Neural cell (in vitro differentiated cells): ENCODE results near the gene RBM14. TPM values are rescaled to one million over a fixed set of nuclear protein-coding genes. Genes with fewer than 3 reads are reported as not detected.

Experiments used
- H2AFZ ChIP-seq: fragments of 200-600, 300-800 bp; sonication (generic), shearing (Covaris generic); 2 replicates; pipeline ENCODE4 v1.6.0; 2014; ENCODE audit warnings: low read depth, mild to moderate bottlenecking, antibody characterized with exemption, low read length, moderate library complexity
- H3F3A ChIP-seq: fragments of 200-600 bp; shearing (Covaris generic); 2 replicates; pipeline ENCODE4 v1.6.1; 2016; ENCODE audit warnings: mild to moderate bottlenecking, moderate library complexity, mixed read lengths, antibody characterized with exemption, low read length; ENCODE audit not compliant: insufficient read depth, poor library complexity, severe bottlenecking
- H3K27ac ChIP-seq: fragments of 200-600, 300-800 bp; sonication (generic), shearing (Covaris generic); 2 replicates; pipeline ENCODE4 v1.5.1; 2014; ENCODE audit warnings: mild to moderate bottlenecking, low read length, moderate library complexity
- H3K27me3 ChIP-seq: fragments of 300-800, 200-600 bp; sonication (generic), shearing (Covaris generic); 2 replicates; pipeline ENCODE4 v1.6.0; 2014; ENCODE audit warnings: mild to moderate bottlenecking, low read depth, low read length, moderate library complexity; ENCODE audit not compliant: insufficient read depth
- H3K36me3 ChIP-seq: fragments of 300-800, 200-600 bp; sonication (generic), shearing (Covaris generic); 2 replicates; pipeline ENCODE4 v1.5.1; 2014; ENCODE audit warnings: mild to moderate bottlenecking, antibody characterized with exemption, low read length, moderate library complexity; ENCODE audit not compliant: insufficient read depth
- H3K4me2 ChIP-seq: fragments of 300-800, 200-600 bp; sonication (generic), shearing (Covaris generic); 2 replicates; pipeline ENCODE4 v1.6.0; 2014; ENCODE audit warnings: mild to moderate bottlenecking, low read length
- H3K4me3 ChIP-seq: fragments of 300-800, 200-600 bp; sonication (generic), shearing (Covaris generic); 2 replicates; pipeline ENCODE4 v1.5.1; 2014; ENCODE audit warnings: mild to moderate bottlenecking, low read length, moderate library complexity
- H3K79me2 ChIP-seq: fragments of 200-600 bp; shearing (Covaris generic); replicated peaks from 2 replicates; pipeline ENCODE4 v1.6.0; 2014; ENCODE audit warnings: mild to moderate bottlenecking, low read length, moderate library complexity; ENCODE audit not compliant: insufficient read depth
- H3K9ac ChIP-seq: fragments of 300-800, 200-600 bp; sonication (generic), shearing (Covaris generic); 2 replicates; pipeline ENCODE4 v1.6.1; 2016; ENCODE audit warnings: mild to moderate bottlenecking, low read length, mixed read lengths
- H3K9me2 ChIP-seq: fragments of 200-600 bp; shearing (Covaris generic); 2 replicates; pipeline ENCODE4 v1.6.1; 2016; ENCODE audit warnings: mild to moderate bottlenecking, low read length, mixed read lengths; ENCODE audit not compliant: insufficient read depth
- H3K9me3 ChIP-seq: fragments of 200-600, 300-800 bp; sonication (generic), shearing (Covaris generic); 2 replicates; pipeline ENCODE4 v1.6.1; 2016; ENCODE audit warnings: mild to moderate bottlenecking, mixed run types, low read length, moderate library complexity, mixed read lengths
- H4K20me1 ChIP-seq: fragments of 200-600 bp; shearing (Covaris generic); 2 replicates; pipeline ENCODE4 v1.6.1; 2016; ENCODE audit warnings: mild to moderate bottlenecking, mixed run types; ENCODE audit not compliant: insufficient read depth
- CTCF ChIP-seq: fragments of 450-650 bp; IDR thresholded peaks from 2 replicates; pipeline ENCODE4 v1.5.1; 2014; ENCODE audit warnings: antibody characterized with exemption, mild to moderate bottlenecking, moderate library complexity; ENCODE audit not compliant: poor library complexity, severe bottlenecking
- EP300 ChIP-seq: fragments of 450-650 bp; conservative IDR thresholded peaks from 2 replicates; pipeline ENCODE4 v1.6.1; 2014; ENCODE audit warnings: antibody characterized with exemption, mild to moderate bottlenecking, moderate library complexity; ENCODE audit not compliant: poor library complexity, severe bottlenecking
- EZH2 ChIP-seq: fragments of 200-600, 300-800 bp; shearing (Covaris generic), sonication (generic); IDR thresholded peaks from 2 replicates; pipeline ENCODE4 v1.6.1; 2014; ENCODE audit warnings: antibody characterized with exemption, low read length, borderline replicate concordance, mild to moderate bottlenecking; ENCODE audit not compliant: insufficient read depth, poor library complexity, severe bottlenecking
- MXI1 ChIP-seq: fragments of 450-650 bp; conservative IDR thresholded peaks from 2 replicates; pipeline ENCODE4 v1.6.1; 2014; ENCODE audit warnings: antibody characterized with exemption, mild to moderate bottlenecking; ENCODE audit not compliant: poor library complexity, severe bottlenecking
- POLR2AphosphoS5 ChIP-seq: IDR thresholded peaks from 2 replicates; pipeline ENCODE4 v1.6.1; 2012
- RAD21 ChIP-seq: fragments of 450-650 bp; conservative IDR thresholded peaks from 2 replicates; pipeline ENCODE4 v1.6.1; 2014; ENCODE audit warnings: antibody characterized with exemption, mild to moderate bottlenecking, moderate library complexity
- REST ChIP-seq: IDR thresholded peaks from 2 replicates; pipeline ENCODE4 v1.6.1; 2012; ENCODE audit warnings: borderline replicate concordance
- SMC3 ChIP-seq: fragments of 450-650 bp; conservative IDR thresholded peaks from 2 replicates; pipeline ENCODE4 v1.6.1; 2014; ENCODE audit warnings: antibody characterized with exemption, mild to moderate bottlenecking, moderate library complexity; ENCODE audit not compliant: poor library complexity
- TAF1 ChIP-seq: IDR thresholded peaks from 2 replicates; pipeline ENCODE4 v1.6.1; 2012; ENCODE audit warnings: low read depth
- polyA plus RNA-seq: library from polyadenylated mRNA; depleted of rRNA; stranded (reverse); fragments of >200 nt; gene quantifications from 2 replicates; pipeline ENCODE4 v1.2.3, GENCODE V29; 2014

The RBM14 gene
- polyA plus RNA-seq, 1 donor from 2014 or later: 43.0 TPM

DNA sequence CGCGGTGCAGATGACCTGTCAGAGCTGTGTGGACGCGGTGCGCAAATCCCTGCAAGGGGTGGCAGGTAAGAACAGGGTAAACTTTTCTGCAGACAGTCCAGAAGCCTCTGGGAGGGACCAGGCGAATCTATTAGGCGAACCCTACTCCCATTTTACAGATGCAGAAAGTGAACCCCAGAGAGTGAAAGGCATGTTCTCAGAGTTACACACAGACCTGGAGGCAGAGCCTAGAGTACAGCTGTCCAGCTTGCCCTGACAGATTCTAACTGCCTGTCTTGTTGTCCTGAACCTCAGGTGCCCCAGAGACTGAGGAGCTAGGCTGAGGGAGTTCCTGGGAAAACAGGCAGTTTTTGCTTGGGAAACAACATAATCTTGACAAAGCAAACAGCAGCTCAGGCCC is 22.8 kb upstream of the RBM14 start:
- Histone ChIP-seq H3K9me3 (peaks cover 18% of the 10 kb centered on the region), H3K9me2 (no peaks in the 10 kb centered on the region), H3K4me3 (peak overlapping the region; percentile 70), H4K20me1 (no peaks in the 10 kb centered on the region), H3F3A (no peaks in the 10 kb centered on the region), H3K9ac (no peak overlapping the region), H3K27ac (no peak overlapping the region), H3K79me2 (no peaks in the 10 kb centered on the region), H3K4me2 (peak overlapping the region; percentile 39), H2AFZ (no peak overlapping the region), H3K27me3 (no peaks in the 10 kb centered on the region), H3K36me3 (no peaks in the 10 kb centered on the region)
- TF ChIP-seq SMC3 (no peak), EZH2 (no peak), CTCF (no peak), EP300 (no peak), RAD21 (no peak), MXI1 (no peak), TAF1 (no peak), POLR2AphosphoS5 (no peak), REST (no peak)

- peaks cover 14% of the 10 kb centered on the region for H3K9me3 ChIP-seq
- no peaks in the 10 kb centered on the region for H3K36me3 ChIP-seq
- no peaks in the 10 kb centered on the region for H3K27me3 ChIP-seq
- no peaks in the 10 kb centered on the region for H3K9me2 ChIP-seq
- no peak overlapping the region for H3K4me2 ChIP-seq
- TF ChIP-seq EP300: no peak
- TF ChIP-seq TAF1: no peak
- no peak for TF ChIP-seq CTCF
- TF ChIP-seq SMC3: no peak
- TF ChIP-seq MXI1: no peak
- no peak for TF ChIP-seq EZH2
- no peak for TF ChIP-seq RAD21
- no peak for TF ChIP-seq REST
- TF ChIP-seq POLR2AphosphoS5: no peak
- H4K20me1 ChIP-seq: no peaks in the 10 kb centered on the region
- no peak overlapping the region for H3K4me3 ChIP-seq
- H2AFZ ChIP-seq: no peak overlapping the region
- no peak overlapping the region for H3K27ac ChIP-seq
- H3F3A ChIP-seq: no peaks in the 10 kb centered on the region
- H3K9ac ChIP-seq: no peak overlapping the region
- no peaks in the 10 kb centered on the region for H3K79me2 ChIP-seq
Observed at GRCh38 chr11:66595245-66595904, 21.1 kb upstream of the RBM14 start.
